BJ (cell line): Measurements from ENCODE around the gene TSPAN33. TPM values are rescaled to one million over a fixed set of nuclear protein-coding genes. Genes with fewer than 3 reads are reported as not detected.

Source experiments
- CTCF ChIA-PET: fragments of 350-600 bp; formaldehyde crosslinking; extraction: SDS; loops from one replicate; lab custom pipeline; 2021; ENCODE audit warnings: antibody characterized with exemption, inconsistent platforms; lab: Yijun Ruan, JAX
- POLR2A ChIA-PET: fragments of 300-600 bp; sonication (Branson Sonifier 250); formaldehyde crosslinking; extraction: SDS; loops from one replicate; lab custom pipeline; 2021; ENCODE audit warnings: antibody characterized with exemption; lab: Charles Lee
- DNase-seq: peaks from one replicate; pipeline ENCODE4 v3.0.0-alpha.2; 2011; ENCODE audit warnings: low read depth
- H3K27me3 ChIP-seq: 2 replicates; pipeline ENCODE4 v1.6.0; 2011; ENCODE audit warnings: low read length; ENCODE audit not compliant: control insufficient read depth, insufficient read depth
- H3K36me3 ChIP-seq: 2 replicates; pipeline ENCODE4 v1.5.1; 2011; ENCODE audit warnings: low read length; ENCODE audit not compliant: control insufficient read depth, insufficient read depth
- H3K4me3 ChIP-seq: 2 replicates; pipeline ENCODE4 v1.5.1; 2011; ENCODE audit warnings: low read depth, mild to moderate bottlenecking, control low read depth, low read length
- CTCF ChIP-seq: IDR thresholded peaks from 2 replicates; pipeline ENCODE4 v1.5.1; 2011; ENCODE audit warnings: low read depth, mild to moderate bottlenecking, control low read depth, inconsistent platforms, low read length, moderate library complexity; ENCODE audit not compliant: insufficient read depth
- polyA plus RNA-seq: library from polyadenylated mRNA; depleted of rRNA; stranded (reverse); fragments of >200 nt; gene quantifications from 2 replicates; pipeline ENCODE4 v1.2.3, GENCODE V29; 2011

Gene TSPAN33
- polyA plus RNA-seq, 1 experiment: 0.29 TPM

GRCh38 chr7:129203050-129203741 is 58.7 kb downstream of the TSPAN33 start:
- ChIA-PET CTCF (interaction anchor here (1.4 to 3.3 kb wide), 3 partner anchors 8 to 40 kb away, joined by 4 to 14 read pairs (median 6); no protein-coding TSS in a partner anchor), POLR2A (no interaction called here)
- Histone ChIP-seq H3K4me3 (no peak overlapping the region), H3K27me3 (no peaks in the 10 kb centered on the region), H3K36me3 (peaks cover 2% of the 10 kb centered on the region; the same call in 1 of the 2 replicates)
- no peak for DNase-seq
- no peak for TF ChIP-seq CTCF

DNA sequence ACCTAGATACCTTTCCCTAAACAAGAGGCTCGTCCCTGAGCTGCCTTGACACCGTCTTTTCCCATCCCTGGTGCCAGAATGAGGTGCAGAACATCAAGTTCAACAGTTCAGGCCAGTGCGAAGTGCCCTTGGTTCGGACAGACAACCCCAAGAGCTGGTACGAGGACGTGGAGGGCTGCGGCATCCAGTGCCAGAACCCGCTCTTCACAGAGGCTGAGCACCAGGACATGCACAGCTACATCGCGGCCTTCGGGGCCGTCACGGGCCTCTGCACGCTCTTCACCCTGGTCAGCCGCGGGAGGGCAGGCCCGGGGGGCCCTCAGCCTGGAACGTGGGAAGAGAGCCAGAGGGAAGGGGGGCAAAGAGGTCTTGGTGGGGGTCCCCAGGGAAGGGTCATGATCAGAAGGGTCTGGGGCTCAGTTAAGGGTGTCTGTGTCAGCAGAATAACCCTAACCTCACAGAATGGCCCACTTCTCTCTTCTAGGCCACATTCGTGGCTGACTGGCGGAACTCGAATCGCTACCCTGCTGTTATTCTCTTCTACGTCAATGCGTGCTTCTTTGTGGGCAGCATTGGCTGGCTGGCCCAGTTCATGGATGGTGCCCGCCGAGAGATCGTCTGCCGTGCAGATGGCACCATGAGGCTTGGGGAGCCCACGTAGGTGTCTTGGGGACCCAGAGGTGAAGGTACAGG is 60.8 kb downstream of the TSPAN33 start:
- peaks cover 2% of the 10 kb centered on the region; the same call in 1 of the 2 replicates for H3K36me3 ChIP-seq
- no peak for TF ChIP-seq CTCF
- no peak for DNase-seq
- H3K27me3 ChIP-seq: no peaks in the 10 kb centered on the region
- H3K4me3 ChIP-seq: no peak overlapping the region
- ChIA-PET CTCF (interaction anchor here (0.6 to 3.3 kb wide), 4 partner anchors 13 to 837 kb away, joined by 3 to 14 read pairs (median 3); no protein-coding TSS in a partner anchor), POLR2A (no interaction called here)

GRCh38 chr7:129205987-129206785 is 61.7 kb downstream of the TSPAN33 start:
- no peak for DNase-seq
- POLR2A ChIA-PET: no interaction called here
- TF ChIP-seq CTCF: no peak
- Histone ChIP-seq H3K36me3 (peaks cover 3% of the 10 kb centered on the region), H3K27me3 (no peaks in the 10 kb centered on the region), H3K4me3 (no peak overlapping the region)
- CTCF ChIA-PET: interaction anchor here (1.4 to 10.1 kb wide), 4 partner anchors 12 to 42 kb away, joined by 5 to 186 read pairs (median 12); no protein-coding TSS in a partner anchor

GRCh38 chr7:129208667-129209066 is 64.2 kb downstream of the TSPAN33 start:
- Histone ChIP-seq H3K4me3 (no peak overlapping the region), H3K27me3 (no peaks in the 10 kb centered on the region), H3K36me3 (peaks cover 10% of the 10 kb centered on the region)
- CTCF ChIA-PET: interaction anchor here (0.6 to 10.1 kb wide), 6 partner anchors 10 to 616 kb away, joined by 3 to 186 read pairs (median 12); no protein-coding TSS in a partner anchor
- POLR2A ChIA-PET: no interaction called here
- no peak for DNase-seq
- TF ChIP-seq CTCF: no peak
